Stimulated activated CD4-positive, alpha-beta T cell treated with anti-CD3 and anti-CD28 coated beads, Interleukin-2, amount 100 ng/mL, for 4 hours (primary cell): ENCODE measurements around the gene ALDH1A3.
"Not testable (repeated sequence)": the region's sequence is repeated elsewhere in the genome, so short reads cannot be mapped to it uniquely, and the experiment has no call there.

Source experiments
- DNase-seq: peaks from one replicate; pipeline ENCODE4 v3.0.0-alpha.2; 2020; ENCODE audit warnings: low read depth

Gene ALDH1A3

GRCh38 chr15:100879464-100880138 lies at the start of gene ALDH1A3:
Gene ALDH1A3 (plus strand): TSS chr15:100879831. CDS start chr15:100879908, 77 bp downstream.
- no peak for DNase-seq

GRCh38 chr15:100831467-100831866 lies 48.2 kb upstream of the ALDH1A3 start:
- no peak for DNase-seq

- DNase-seq, result no peak
Observed at GRCh38 chr15:100832149-100832942, 47.3 kb upstream of the ALDH1A3 start.

- no peak for DNase-seq
Observed at GRCh38 chr15:100833417-100834389, 45.9 kb upstream of the ALDH1A3 start.

GRCh38 chr15:100834731-100835130 lies 44.9 kb upstream of the ALDH1A3 start:
- DNase-seq, result no peak

GRCh38 chr15:100835636-100836035 lies 44.0 kb upstream of the ALDH1A3 start:
- DNase-seq, result no peak

- no peak for DNase-seq
Observed at GRCh38 chr15:100836501-100836900, 43.1 kb upstream of the ALDH1A3 start.

- DNase-seq, result no peak
Observed at GRCh38 chr15:100841426-100841825, 38.2 kb upstream of the ALDH1A3 start.

GRCh38 chr15:100842756-100843730 lies 36.6 kb upstream of the ALDH1A3 start:
- no peak for DNase-seq

- DNase-seq, result no peak
Observed at GRCh38 chr15:100844167-100844566, 35.5 kb upstream of the ALDH1A3 start.

GRCh38 chr15:100844778-100845177 lies 34.9 kb upstream of the ALDH1A3 start:
- no peak for DNase-seq

GRCh38 chr15:100847194-100847593 lies 32.4 kb upstream of the ALDH1A3 start:
- no peak for DNase-seq

- peak; percentile 20 for DNase-seq
Observed at GRCh38 chr15:100849021-100849854, 30.4 kb upstream of the ALDH1A3 start.

GRCh38 chr15:100849855-100850218 lies 29.8 kb upstream of the ALDH1A3 start:
- DNase-seq, result no peak

- DNase-seq, result not testable (repeated sequence)
Observed at GRCh38 chr15:100851428-100852015, 28.1 kb upstream of the ALDH1A3 start.

- DNase-seq, result no peak
Observed at GRCh38 chr15:100852630-100853029, 27.0 kb upstream of the ALDH1A3 start.

- no peak for DNase-seq
Observed at GRCh38 chr15:100853676-100854440, 25.8 kb upstream of the ALDH1A3 start.

- no peak for DNase-seq
Observed at GRCh38 chr15:100856867-100857266, 22.8 kb upstream of the ALDH1A3 start.

GRCh38 chr15:100858294-100858693 lies 21.3 kb upstream of the ALDH1A3 start:
- no peak for DNase-seq
